HG02973 (cell line): ENCODE results near the gene MZB1.

Source experiments
- ATAC-seq: cut with Tn5 transposase; IDR thresholded peaks from one replicate; pipeline ENCODE4 v1.9.1; 2021; ENCODE audit warnings: moderate library complexity; ENCODE audit not compliant: unreplicated experiment

The MZB1 gene

GRCh38 chr5:139389701-139390638 lies at the start of gene MZB1:
Gene MZB1, minus strand, starts transcription at chr5:139389913. Its CDS starts 57 bp downstream, at chr5:139389856.
- peak; percentile 35 for ATAC-seq

- peak; percentile 77 for ATAC-seq
These were observed 49.5 kb upstream of the MZB1 start, which contains the start of gene DNAJC18 for GRCh38 chr5:139439013-139439903. Gene DNAJC18, minus strand, starts transcription at chr5:139439525. Its CDS starts 80 bp downstream, at chr5:139439445.

- no peak for ATAC-seq
These were observed 48.9 kb upstream of the MZB1 start for GRCh38 chr5:139438707-139439012.

GRCh38 chr5:139435676-139436075 lies 46.0 kb upstream of the MZB1 start:
- no peak for ATAC-seq

- ATAC-seq, result no peak
These were observed 42.0 kb upstream of the MZB1 start for GRCh38 chr5:139431706-139432105.

GRCh38 chr5:139430015-139430414 lies 40.3 kb upstream of the MZB1 start:
- no peak for ATAC-seq

GRCh38 chr5:139426203-139426885 lies 36.6 kb upstream of the MZB1 start:
- ATAC-seq, result no peak

GRCh38 chr5:139425497-139425896 lies 35.8 kb upstream of the MZB1 start:
- ATAC-seq, result no peak

GRCh38 chr5:139422307-139422893 lies 32.7 kb upstream of the MZB1 start:
- peak; percentile 62 for ATAC-seq

- ATAC-seq, result no peak
These were observed 29.8 kb upstream of the MZB1 start for GRCh38 chr5:139419226-139420192.

- ATAC-seq, result no peak
These were observed 29.1 kb upstream of the MZB1 start for GRCh38 chr5:139418793-139419192.

GRCh38 chr5:139417214-139417613 lies 27.5 kb upstream of the MZB1 start:
- no peak for ATAC-seq

- ATAC-seq, result no peak
These were observed 26.9 kb upstream of the MZB1 start for GRCh38 chr5:139416651-139417050.

GRCh38 chr5:139415869-139416268 lies 26.2 kb upstream of the MZB1 start:
- no peak for ATAC-seq

GRCh38 chr5:139415221-139415861 lies 25.6 kb upstream of the MZB1 start:
- no peak for ATAC-seq

GRCh38 chr5:139414581-139415130 lies 24.9 kb upstream of the MZB1 start:
- no peak for ATAC-seq

GRCh38 chr5:139413963-139414362 lies 24.2 kb upstream of the MZB1 start:
- no peak for ATAC-seq

- no peak for ATAC-seq
These were observed 23.4 kb upstream of the MZB1 start for GRCh38 chr5:139413153-139413552.
